HG03196 (cell line): ENCODE data around the gene PDZRN4.

Source experiments
- ATAC-seq: cut with Tn5 transposase; IDR thresholded peaks from one replicate; pipeline ENCODE4 v1.9.1; 2021; ENCODE audit not compliant: unreplicated experiment

Gene PDZRN4

GRCh38 chr12:41621291-41621690 lies 433.2 kb downstream of the PDZRN4 start:
- ATAC-seq, result no peak
